Duodenal mucosa (tissue), 2 donors: ENCODE measurements around the gene PLEKHG7.

Experiments
- H3K27ac ChIP-seq: one replicate; pipeline ENCODE4 v1.7.0; 2013; ENCODE audit warnings: low read depth, low read length
- H3K27me3 ChIP-seq, 2 donors: one replicate each; pipeline ENCODE4 v1.7.0; 2013; ENCODE audit warnings: low read length in 2 of 2, control low read depth in 1 of 2; ENCODE audit not compliant: insufficient read depth in 2 of 2, control insufficient read depth in 1 of 2
- H3K36me3 ChIP-seq, 2 donors: one replicate each; pipeline ENCODE4 v1.7.0; 2013; ENCODE audit warnings: low read length in 2 of 2, control low read depth in 1 of 2; ENCODE audit not compliant: insufficient read depth in 2 of 2, control insufficient read depth in 1 of 2
- H3K4me1 ChIP-seq, 2 donors: one replicate each; pipeline ENCODE4 v1.7.0; 2013; ENCODE audit warnings: low read length in 2 of 2, control low read depth in 1 of 2; ENCODE audit not compliant: insufficient read depth in 2 of 2, control insufficient read depth in 1 of 2
- H3K4me3 ChIP-seq, 2 donors: one replicate each; pipeline ENCODE4 v1.7.0; 2013; ENCODE audit warnings: low read length in 2 of 2, low read depth in 1 of 2
- H3K9ac ChIP-seq, 2 donors: one replicate each; pipeline ENCODE4 v1.7.0; 2013; ENCODE audit warnings: low read length in 2 of 2, low read depth in 1 of 2
- H3K9me3 ChIP-seq, 2 donors: one replicate each; pipeline ENCODE4 v1.7.0; 2013; ENCODE audit warnings: low read length in 2 of 2, control low read depth in 1 of 2; ENCODE audit not compliant: control insufficient read depth in 1 of 2

Gene PLEKHG7

GRCh38 chr12:92703786-92704185, 997 bp downstream of the PLEKHG7 start:
- no peak overlapping the region for H3K9ac ChIP-seq
- H3K9me3 ChIP-seq: no peaks in the 10 kb centered on the region
- no peak overlapping the region for H3K27ac ChIP-seq
- H3K27me3 ChIP-seq: no peaks in the 10 kb centered on the region
- H3K4me1 ChIP-seq: peaks cover 3 to 11% of the 10 kb centered on the region in 2 donors
- no peak overlapping the region for H3K4me3 ChIP-seq
- no peaks in the 10 kb centered on the region for H3K36me3 ChIP-seq

GRCh38 chr12:92706594-92706993, 3.8 kb downstream of the PLEKHG7 start:
- H3K9ac ChIP-seq: no peak overlapping the region
- H3K4me1 ChIP-seq: peaks cover 3 to 11% of the 10 kb centered on the region in 2 donors
- H3K4me3 ChIP-seq: no peak overlapping the region
- H3K36me3 ChIP-seq: no peaks in the 10 kb centered on the region
- H3K9me3 ChIP-seq: no peaks in the 10 kb centered on the region
- no peaks in the 10 kb centered on the region for H3K27me3 ChIP-seq
- no peak overlapping the region for H3K27ac ChIP-seq

GRCh38 chr12:92707926-92708325, 5.1 kb downstream of the PLEKHG7 start:
- no peak overlapping the region for H3K9ac ChIP-seq
- no peaks in the 10 kb centered on the region for H3K27me3 ChIP-seq
- peaks cover 3 to 6% of the 10 kb centered on the region in 2 donors for H3K4me1 ChIP-seq
- H3K36me3 ChIP-seq: no peaks in the 10 kb centered on the region
- no peak overlapping the region for H3K27ac ChIP-seq
- no peak overlapping the region for H3K4me3 ChIP-seq
- H3K9me3 ChIP-seq: no peaks in the 10 kb centered on the region

GRCh38 chr12:92715625-92716024, 12.8 kb downstream of the PLEKHG7 start:
- no peaks in the 10 kb centered on the region for H3K36me3 ChIP-seq
- H3K27ac ChIP-seq: no peak overlapping the region

GRCh38 chr12:92717202-92717601, 14.4 kb downstream of the PLEKHG7 start:
- Histone ChIP-seq H3K4me3 (no peak overlapping the region), H3K27me3 (no peaks in the 10 kb centered on the region), H3K27ac (no peak overlapping the region), H3K4me1 (no peaks in the 10 kb centered on the region), H3K9me3 (no peaks in the 10 kb centered on the region), H3K36me3 (no peaks in the 10 kb centered on the region), H3K9ac (no peak overlapping the region)

More at GRCh38 chr12:92715625-92716024, 12.8 kb downstream of the PLEKHG7 start:
- no peaks in the 10 kb centered on the region for H3K9me3 ChIP-seq
- no peaks in the 10 kb centered on the region for H3K27me3 ChIP-seq
- H3K4me1 ChIP-seq: no peaks in the 10 kb centered on the region
- H3K4me3 ChIP-seq: no peak overlapping the region
- H3K9ac ChIP-seq: no peak overlapping the region

GRCh38 chr12:92718483-92718990, 15.7 kb downstream of the PLEKHG7 start:
- no peaks in the 10 kb centered on the region for H3K27me3 ChIP-seq
- H3K36me3 ChIP-seq: no peaks in the 10 kb centered on the region
- H3K27ac ChIP-seq: no peak overlapping the region
- no peak overlapping the region for H3K9ac ChIP-seq
- no peaks in the 10 kb centered on the region for H3K9me3 ChIP-seq
- H3K4me1 ChIP-seq: no peaks in the 10 kb centered on the region
- H3K4me3 ChIP-seq: no peak overlapping the region

GRCh38 chr12:92719674-92720073, 16.9 kb downstream of the PLEKHG7 start:
- Histone ChIP-seq H3K27me3 (no peaks in the 10 kb centered on the region), H3K4me3 (no peak overlapping the region), H3K9me3 (no peaks in the 10 kb centered on the region), H3K36me3 (no peaks in the 10 kb centered on the region), H3K4me1 (no peaks in the 10 kb centered on the region), H3K27ac (no peak overlapping the region), H3K9ac (no peak overlapping the region)

- Histone ChIP-seq H3K9ac (no peak overlapping the region), H3K27ac (no peak overlapping the region), H3K9me3 (no peaks in the 10 kb centered on the region), H3K4me1 (no peaks in the 10 kb centered on the region), H3K36me3 (no peaks in the 10 kb centered on the region), H3K4me3 (no peak overlapping the region), H3K27me3 (no peaks in the 10 kb centered on the region)
These were observed 18.3 kb downstream of the PLEKHG7 start for GRCh38 chr12:92721130-92721529.

GRCh38 chr12:92721656-92722055, 18.9 kb downstream of the PLEKHG7 start:
- Histone ChIP-seq H3K4me3 (no peak overlapping the region), H3K27me3 (no peaks in the 10 kb centered on the region), H3K36me3 (no peaks in the 10 kb centered on the region), H3K9me3 (no peaks in the 10 kb centered on the region), H3K4me1 (no peaks in the 10 kb centered on the region), H3K27ac (no peak overlapping the region), H3K9ac (no peak overlapping the region)

GRCh38 chr12:92722897-92723296, 20.1 kb downstream of the PLEKHG7 start:
- Histone ChIP-seq H3K9me3 (no peaks in the 10 kb centered on the region), H3K4me1 (no peaks in the 10 kb centered on the region), H3K9ac (no peak overlapping the region), H3K4me3 (no peak overlapping the region), H3K27ac (no peak overlapping the region), H3K36me3 (no peaks in the 10 kb centered on the region), H3K27me3 (no peaks in the 10 kb centered on the region)

GRCh38 chr12:92726850-92727249, 24.1 kb downstream of the PLEKHG7 start:
- Histone ChIP-seq H3K4me1 (no peaks in the 10 kb centered on the region), H3K36me3 (no peaks in the 10 kb centered on the region), H3K4me3 (no peak overlapping the region), H3K9ac (no peak overlapping the region), H3K27me3 (no peaks in the 10 kb centered on the region), H3K27ac (no peak overlapping the region), H3K9me3 (no peaks in the 10 kb centered on the region)
